HT-29 (cell line): Measurements from ENCODE around the gene ABHD16B. TPM values are rescaled to one million over a fixed set of nuclear protein-coding genes. Genes with fewer than 3 reads are reported as not detected.
"Not testable (repeated sequence)": the region's sequence is repeated elsewhere in the genome, so short reads cannot be mapped to it uniquely, and the experiment has no call there.

Experiments used
- DNase-seq: peaks from one replicate; pipeline ENCODE4 v3.0.0-alpha.2; 2015; ENCODE audit warnings: low spot score
- total RNA-seq: library from RNA; depleted of rRNA; stranded (reverse); fragments of >200 nt; shearing (Covaris generic); gene quantifications from 2 replicates; pipeline ENCODE4 v1.2.3, GENCODE V29; 2014

Gene ABHD16B
- total RNA-seq, 1 experiment from 2014 or later: not detected

GRCh38 chr20:63854766-63855362 lies 6.4 kb upstream of the ABHD16B start:
- DNase-seq: no peak

GRCh38 chr20:63855363-63856097 lies 5.8 kb upstream of the ABHD16B start:
- no peak for DNase-seq

- DNase-seq: no peak
Measured at GRCh38 chr20:63856098-63856511, 5.2 kb upstream of the ABHD16B start.

- no peak for DNase-seq
Measured at GRCh38 chr20:63857764-63858392, 3.4 kb upstream of the ABHD16B start.

GRCh38 chr20:63858393-63859165 lies 2.7 kb upstream of the ABHD16B start:
- DNase-seq: peak; percentile 35

- no peak for DNase-seq
Measured at GRCh38 chr20:63859166-63859699, 2.1 kb upstream of the ABHD16B start.

GRCh38 chr20:63860325-63861051 lies 810 bp upstream of the ABHD16B start:
- DNase-seq: no peak

GRCh38 chr20:63861981-63862901 lies 943 bp downstream of the ABHD16B start:
- no peak for DNase-seq

- no peak for DNase-seq
Measured at GRCh38 chr20:63863021-63863797, 1.9 kb downstream of the ABHD16B start.

GRCh38 chr20:63863798-63864544 lies 2.7 kb downstream of the ABHD16B start:
- peak; percentile 97 for DNase-seq

GRCh38 chr20:63864545-63864977 lies 3.3 kb downstream of the ABHD16B start:
- DNase-seq: no peak

- peak; percentile 100 for DNase-seq
Measured at GRCh38 chr20:63864978-63865640, 3.8 kb downstream of the ABHD16B start, which contains the start of gene TPD52L2. Gene TPD52L2 (plus strand): TSS chr20:63865270. CDS start chr20:63865366, 96 bp downstream.

- not testable (repeated sequence) for DNase-seq
Measured at GRCh38 chr20:63867042-63867441, 5.7 kb downstream of the ABHD16B start.

- no peak for DNase-seq
Measured at GRCh38 chr20:63868264-63868663, 7.0 kb downstream of the ABHD16B start.

- DNase-seq: no peak
Measured at GRCh38 chr20:63873477-63873971, 12.2 kb downstream of the ABHD16B start.

GRCh38 chr20:63874241-63874640 lies 12.9 kb downstream of the ABHD16B start:
- DNase-seq: not testable (repeated sequence)

- no peak for DNase-seq
Measured at GRCh38 chr20:63876489-63877036, 15.3 kb downstream of the ABHD16B start.
